Activated CD8-positive, alpha-beta memory T cell treated with anti-CD3 and anti-CD28 coated beads for 48 hours (primary cell): ENCODE results near the gene ADRA2A.

Experiments
- DNase-seq, 3 experiments: peaks; one replicate each; pipeline ENCODE4 v3.0.0-alpha.2; 2020; ENCODE audit warnings: low read depth in 2 of 3, low spot score in 2 of 3

Gene ADRA2A

DNA sequence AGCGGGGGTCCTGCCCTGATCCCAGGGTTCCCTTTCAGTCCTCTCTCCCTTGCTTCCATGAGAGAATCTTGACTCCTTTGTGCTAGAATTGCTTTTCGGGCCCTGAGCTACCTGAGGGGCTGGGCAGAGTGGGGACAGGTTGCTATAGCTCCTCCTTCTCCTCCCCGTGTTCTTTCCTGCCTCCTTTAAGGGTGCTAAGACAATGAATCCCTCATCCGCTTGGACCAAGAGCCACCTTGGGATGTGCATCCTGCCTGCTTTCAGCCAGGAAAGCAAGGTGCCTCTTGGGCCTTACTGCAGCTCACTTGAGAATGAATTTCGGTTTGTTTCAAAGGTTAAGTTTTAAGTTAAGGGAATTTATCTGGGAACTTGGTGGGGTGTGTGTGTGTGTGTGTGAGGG is 53.6 kb downstream of the ADRA2A start:
- DNase-seq, result no peak
